Measurements from ENCODE around the gene SNX25.

SNX25 gene

GRCh38 chr4:185229021-185229818, 19.8 kb downstream of the SNX25 start:
- H3K36me3 ChIP-seq (ENCODE audit: control insufficient read depth, insufficient read depth, low read length): peaks cover 2% of the 10 kb centered on the region
- TF ChIP-seq CTCF (IDR thresholded peaks at IDR 0.05; ENCODE audit: insufficient read depth, low read length, poor library complexity, severe bottlenecking): no peak
- H3K27me3 ChIP-seq (replicated peaks; ENCODE audit: control insufficient read depth, insufficient read depth, low read length): no peaks in the 10 kb centered on the region
- H3K4me3 ChIP-seq (replicated peaks; ENCODE audit: low read depth, low read length): no peak overlapping the region
- DNase-seq (ENCODE audit: extremely low read depth, insufficient read length): no peak

DNA sequence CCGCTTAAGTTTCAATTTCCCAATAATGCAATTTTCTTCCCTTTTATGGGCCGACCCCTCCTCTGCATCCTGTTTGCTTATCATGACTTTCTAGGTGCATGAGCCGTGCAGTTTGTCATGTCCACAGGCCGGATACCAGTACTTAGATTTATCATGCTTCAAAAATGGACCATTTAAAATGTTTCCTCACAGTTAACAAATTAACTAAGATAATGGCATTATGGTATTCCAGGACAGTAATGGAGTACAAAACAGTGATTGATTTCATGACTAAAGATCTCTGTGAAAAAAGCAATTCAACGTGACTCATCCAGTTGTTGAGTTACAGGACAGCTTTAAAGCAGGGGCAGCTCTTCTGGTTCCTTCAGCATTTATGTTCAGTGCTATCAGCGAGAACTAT, 23.0 kb downstream of the SNX25 start:
- Histone ChIP-seq H3K4me3 (replicated peaks; ENCODE audit: low read depth, low read length) (no peak overlapping the region), H3K27me3 (replicated peaks; ENCODE audit: control insufficient read depth, insufficient read depth, low read length) (no peaks in the 10 kb centered on the region), H3K36me3 (ENCODE audit: control insufficient read depth, insufficient read depth, low read length) (peaks cover 6% of the 10 kb centered on the region)
- DNase-seq (ENCODE audit: extremely low read depth, insufficient read length): no peak
- TF ChIP-seq CTCF (IDR thresholded peaks at IDR 0.05; ENCODE audit: insufficient read depth, low read length, poor library complexity, severe bottlenecking): no peak

DNA sequence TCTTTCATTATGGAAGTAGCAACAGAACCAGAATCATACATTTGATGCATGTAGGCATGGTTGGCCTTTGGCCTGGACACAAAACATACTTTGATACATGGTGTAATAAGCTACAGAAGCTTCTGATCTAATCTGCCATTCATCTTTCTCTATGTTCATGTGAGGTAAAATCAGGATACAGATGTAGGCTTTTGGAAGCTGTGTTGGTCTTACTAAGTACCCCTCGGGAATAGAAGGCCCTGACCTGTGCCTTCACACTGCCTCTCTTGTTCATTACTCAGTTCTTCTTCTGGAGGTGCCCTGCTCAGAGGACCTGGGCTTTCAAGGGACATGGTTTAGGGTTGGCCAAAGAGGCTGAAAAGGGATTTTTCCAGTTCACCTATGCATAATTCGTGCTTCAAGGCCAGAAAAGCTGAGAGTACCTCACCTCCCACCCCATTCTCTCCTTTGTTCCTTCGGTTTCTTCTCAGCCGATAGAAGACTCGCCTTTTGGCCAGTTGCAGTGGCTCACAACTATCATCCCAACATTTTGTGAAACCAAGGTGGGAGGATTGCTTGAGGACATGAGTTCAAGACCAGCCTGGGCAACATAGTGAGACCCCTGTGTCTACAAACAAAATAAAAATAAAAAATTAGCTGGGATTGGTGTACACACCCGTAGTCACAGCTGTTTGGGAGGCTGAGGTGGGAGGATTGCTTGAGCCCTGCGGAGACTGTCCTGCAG, 25.9 kb downstream of the SNX25 start:
- Histone ChIP-seq H3K36me3 (ENCODE audit: control insufficient read depth, insufficient read depth, low read length) (peaks cover 4% of the 10 kb centered on the region), H3K4me3 (replicated peaks; ENCODE audit: low read depth, low read length) (no peak overlapping the region), H3K27me3 (replicated peaks; ENCODE audit: control insufficient read depth, insufficient read depth, low read length) (no peaks in the 10 kb centered on the region)
- DNase-seq (ENCODE audit: extremely low read depth, insufficient read length): no peak
- TF ChIP-seq CTCF (IDR thresholded peaks at IDR 0.05; ENCODE audit: insufficient read depth, low read length, poor library complexity, severe bottlenecking): no peak

GRCh38 chr4:185235843-185236503, 26.6 kb downstream of the SNX25 start:
- no peak for TF ChIP-seq CTCF (IDR thresholded peaks at IDR 0.05; ENCODE audit: insufficient read depth, low read length, poor library complexity, severe bottlenecking)
- no peak for DNase-seq (ENCODE audit: extremely low read depth, insufficient read length)
- peaks cover 4% of the 10 kb centered on the region for H3K36me3 ChIP-seq (ENCODE audit: control insufficient read depth, insufficient read depth, low read length)
- H3K4me3 ChIP-seq (replicated peaks; ENCODE audit: low read depth, low read length): no peak overlapping the region
- H3K27me3 ChIP-seq (replicated peaks; ENCODE audit: control insufficient read depth, insufficient read depth, low read length): no peaks in the 10 kb centered on the region

- no peak overlapping the region for H3K4me3 ChIP-seq (replicated peaks; ENCODE audit: low read depth, low read length)
- TF ChIP-seq CTCF (IDR thresholded peaks at IDR 0.05; ENCODE audit: insufficient read depth, low read length, poor library complexity, severe bottlenecking): no peak
These were observed 27.8 kb downstream of the SNX25 start for GRCh38 chr4:185237175-185237574.

More at GRCh38 chr4:185237175-185237574, 27.8 kb downstream of the SNX25 start:
- Histone ChIP-seq H3K36me3 (ENCODE audit: control insufficient read depth, insufficient read depth, low read length) (peaks cover 4% of the 10 kb centered on the region), H3K27me3 (replicated peaks; ENCODE audit: control insufficient read depth, insufficient read depth, low read length) (no peaks in the 10 kb centered on the region)
- DNase-seq (ENCODE audit: extremely low read depth, insufficient read length): no peak

Data from GM06990 (cell line).